ENCODE measurements around the gene ADAT3.

Gene ADAT3

GRCh38 chr19:1936916-1937610 is 31.9 kb downstream of the ADAT3 start:
- in situ Hi-C loops (cut with HindIII; ENCODE audit: low sequenced_read_pairs): loop anchor here (5.0 kb wide), 3 partner anchors 55 to 145 kb away; partner anchors contain the start of gene BTBD2

GRCh38 chr19:1938071-1938470 is 32.9 kb downstream of the ADAT3 start:
- in situ Hi-C loops (cut with HindIII; ENCODE audit: low sequenced_read_pairs): loop anchor here (5.0 kb wide), 3 partner anchors 54 to 144 kb away; partner anchors contain the start of gene BTBD2

GRCh38 chr19:1941146-1942077 is 36.2 kb downstream of the ADAT3 start, which contains the start of gene CSNK1G2:
Gene CSNK1G2, plus strand, starts transcription at chr19:1941172. Its CDS starts 28,601 bp downstream, at chr19:1969773.
- in situ Hi-C loops (cut with HindIII; ENCODE audit: low sequenced_read_pairs): no loop called here

GRCh38 chr19:1942078-1942933 is 37.1 kb downstream of the ADAT3 start:
- in situ Hi-C loops (cut with HindIII; ENCODE audit: low sequenced_read_pairs): no loop called here

- in situ Hi-C loops (cut with HindIII; ENCODE audit: low sequenced_read_pairs): no loop called here
Measured at GRCh38 chr19:1942934-1943555, 37.8 kb downstream of the ADAT3 start.

GRCh38 chr19:1943661-1944087 is 38.5 kb downstream of the ADAT3 start:
- in situ Hi-C loops (cut with HindIII; ENCODE audit: low sequenced_read_pairs): no loop called here

- in situ Hi-C loops (cut with HindIII; ENCODE audit: low sequenced_read_pairs): no loop called here
Measured at GRCh38 chr19:1944088-1944915, 39.1 kb downstream of the ADAT3 start.

- in situ Hi-C loops (cut with HindIII; ENCODE audit: low sequenced_read_pairs): no loop called here
Measured at GRCh38 chr19:1944916-1945561, 39.8 kb downstream of the ADAT3 start.

- in situ Hi-C loops (cut with HindIII; ENCODE audit: low sequenced_read_pairs): no loop called here
Measured at GRCh38 chr19:1945899-1946298, 40.7 kb downstream of the ADAT3 start.

- in situ Hi-C loops (cut with HindIII; ENCODE audit: low sequenced_read_pairs): no loop called here
Measured at GRCh38 chr19:1947651-1948209, 42.5 kb downstream of the ADAT3 start.

- in situ Hi-C loops (cut with HindIII; ENCODE audit: low sequenced_read_pairs): no loop called here
Measured at GRCh38 chr19:1949304-1950101, 44.3 kb downstream of the ADAT3 start.

GRCh38 chr19:1950640-1951039 is 45.4 kb downstream of the ADAT3 start:
- in situ Hi-C loops (cut with HindIII; ENCODE audit: low sequenced_read_pairs): no loop called here

- in situ Hi-C loops (cut with HindIII; ENCODE audit: low sequenced_read_pairs): no loop called here
Measured at GRCh38 chr19:1952635-1953034, 47.4 kb downstream of the ADAT3 start.

- in situ Hi-C loops (cut with HindIII; ENCODE audit: low sequenced_read_pairs): no loop called here
Measured at GRCh38 chr19:1953037-1953436, 47.8 kb downstream of the ADAT3 start.

- in situ Hi-C loops (cut with HindIII; ENCODE audit: low sequenced_read_pairs): no loop called here
Measured at GRCh38 chr19:1953441-1954094, 48.4 kb downstream of the ADAT3 start.

- in situ Hi-C loops (cut with HindIII; ENCODE audit: low sequenced_read_pairs): no loop called here
Measured at GRCh38 chr19:1954532-1954933, 49.3 kb downstream of the ADAT3 start.

Data from endothelial cell of hepatic sinusoid (primary cell).